ENCODE results near the gene MYLK.

The MYLK gene

DNA sequence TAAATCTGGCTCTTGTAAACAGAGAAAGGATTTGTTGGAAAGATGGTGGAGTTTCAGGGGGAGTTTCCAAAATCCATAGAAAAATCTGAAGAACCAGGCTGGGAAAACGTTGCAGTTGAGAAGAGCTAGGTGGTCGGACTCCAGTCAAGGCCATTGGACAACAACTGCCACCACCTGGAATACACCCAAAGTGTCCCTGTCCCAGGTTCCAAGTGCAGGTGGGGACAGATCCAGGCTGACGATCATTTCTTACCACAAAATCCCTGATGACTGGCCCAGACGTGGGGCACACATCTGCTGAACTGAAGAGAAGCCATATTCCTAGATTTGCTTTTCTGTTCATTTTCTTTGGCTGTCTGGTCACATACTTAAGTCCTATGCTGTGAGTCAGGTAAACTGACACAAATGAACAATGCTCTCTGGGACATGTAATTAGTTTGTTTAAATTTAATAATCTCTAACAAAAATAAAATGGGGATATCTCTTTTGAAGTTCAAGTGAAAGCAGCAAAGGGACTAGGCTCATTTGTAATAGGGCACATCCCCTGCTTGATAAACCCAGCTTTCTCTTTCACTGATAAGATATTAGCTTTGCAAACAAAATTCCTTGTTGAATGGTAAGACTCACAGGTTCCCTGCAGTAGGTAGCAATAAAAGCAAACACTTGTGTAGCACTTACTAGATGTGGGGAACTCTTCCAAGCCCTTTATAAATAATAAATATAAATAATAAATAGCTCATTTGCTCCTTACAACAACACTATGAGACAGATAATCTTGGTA is 88.5 kb downstream of the MYLK start:
- TF ChIP-seq TAF1 (IDR thresholded peaks at IDR 0.05; ENCODE audit: borderline replicate concordance, insufficient read depth, low read length): no peak
- TF ChIP-seq FOXP2 (optimal IDR thresholded peaks at IDR 0.05; ENCODE audit: borderline replicate concordance, extremely low read depth, extremely low read length, insufficient read depth): no peak
- TF ChIP-seq SIN3A (IDR thresholded peaks at IDR 0.05; ENCODE audit: borderline replicate concordance, insufficient read depth, low read length): no peak
- TF ChIP-seq, protein P1, sequence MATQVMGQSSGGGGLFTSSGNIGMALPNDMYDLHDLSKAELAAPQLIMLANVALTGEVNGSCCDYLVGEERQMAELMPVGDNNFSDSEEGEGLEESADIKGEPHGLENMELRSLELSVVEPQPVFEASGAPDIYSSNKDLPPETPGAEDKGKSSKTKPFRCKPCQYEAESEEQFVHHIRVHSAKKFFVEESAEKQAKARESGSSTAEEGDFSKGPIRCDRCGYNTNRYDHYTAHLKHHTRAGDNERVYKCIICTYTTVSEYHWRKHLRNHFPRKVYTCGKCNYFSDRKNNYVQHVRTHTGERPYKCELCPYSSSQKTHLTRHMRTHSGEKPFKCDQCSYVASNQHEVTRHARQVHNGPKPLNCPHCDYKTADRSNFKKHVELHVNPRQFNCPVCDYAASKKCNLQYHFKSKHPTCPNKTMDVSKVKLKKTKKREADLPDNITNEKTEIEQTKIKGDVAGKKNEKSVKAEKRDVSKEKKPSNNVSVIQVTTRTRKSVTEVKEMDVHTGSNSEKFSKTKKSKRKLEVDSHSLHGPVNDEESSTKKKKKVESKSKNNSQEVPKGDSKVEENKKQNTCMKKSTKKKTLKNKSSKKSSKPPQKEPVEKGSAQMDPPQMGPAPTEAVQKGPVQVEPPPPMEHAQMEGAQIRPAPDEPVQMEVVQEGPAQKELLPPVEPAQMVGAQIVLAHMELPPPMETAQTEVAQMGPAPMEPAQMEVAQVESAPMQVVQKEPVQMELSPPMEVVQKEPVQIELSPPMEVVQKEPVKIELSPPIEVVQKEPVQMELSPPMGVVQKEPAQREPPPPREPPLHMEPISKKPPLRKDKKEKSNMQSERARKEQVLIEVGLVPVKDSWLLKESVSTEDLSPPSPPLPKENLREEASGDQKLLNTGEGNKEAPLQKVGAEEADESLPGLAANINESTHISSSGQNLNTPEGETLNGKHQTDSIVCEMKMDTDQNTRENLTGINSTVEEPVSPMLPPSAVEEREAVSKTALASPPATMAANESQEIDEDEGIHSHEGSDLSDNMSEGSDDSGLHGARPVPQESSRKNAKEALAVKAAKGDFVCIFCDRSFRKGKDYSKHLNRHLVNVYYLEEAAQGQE (IDR thresholded peaks at IDR 0.05; ENCODE audit: insufficient read depth in 1 of 2, low read depth in 2 of 2, low read length in 2 of 2): no peak
- TF ChIP-seq POLR2AphosphoS5 (IDR thresholded peaks at IDR 0.05; ENCODE audit: low read depth, low read length): no peak

DNA sequence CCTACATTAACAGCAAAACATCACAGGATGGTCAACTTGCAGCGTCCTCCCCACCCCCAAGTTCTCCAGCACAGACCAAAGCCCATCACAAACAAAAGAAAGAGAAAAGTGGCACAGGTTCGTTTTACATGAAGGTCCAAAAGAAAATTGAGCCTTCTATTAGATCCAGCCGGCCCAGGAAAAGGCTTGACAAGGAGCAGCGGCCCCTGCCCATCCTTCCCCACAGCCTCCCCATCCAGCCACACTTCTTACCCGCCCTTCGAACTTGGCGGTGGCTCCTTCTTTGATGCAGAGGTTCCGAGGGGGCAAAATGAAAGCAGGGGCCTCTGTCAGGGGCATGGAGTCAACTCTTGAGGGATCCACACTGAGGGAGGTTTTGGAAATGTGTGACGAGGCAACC is 90.7 kb downstream of the MYLK start:
- TF ChIP-seq SIN3A (IDR thresholded peaks at IDR 0.05; ENCODE audit: borderline replicate concordance, insufficient read depth, low read length) (no peak), TAF1 (IDR thresholded peaks at IDR 0.05; ENCODE audit: borderline replicate concordance, insufficient read depth, low read length) (no peak)
- TF ChIP-seq, protein P1 (IDR thresholded peaks at IDR 0.05; ENCODE audit: insufficient read depth in 1 of 2, low read depth in 2 of 2, low read length in 2 of 2): no peak

DNA sequence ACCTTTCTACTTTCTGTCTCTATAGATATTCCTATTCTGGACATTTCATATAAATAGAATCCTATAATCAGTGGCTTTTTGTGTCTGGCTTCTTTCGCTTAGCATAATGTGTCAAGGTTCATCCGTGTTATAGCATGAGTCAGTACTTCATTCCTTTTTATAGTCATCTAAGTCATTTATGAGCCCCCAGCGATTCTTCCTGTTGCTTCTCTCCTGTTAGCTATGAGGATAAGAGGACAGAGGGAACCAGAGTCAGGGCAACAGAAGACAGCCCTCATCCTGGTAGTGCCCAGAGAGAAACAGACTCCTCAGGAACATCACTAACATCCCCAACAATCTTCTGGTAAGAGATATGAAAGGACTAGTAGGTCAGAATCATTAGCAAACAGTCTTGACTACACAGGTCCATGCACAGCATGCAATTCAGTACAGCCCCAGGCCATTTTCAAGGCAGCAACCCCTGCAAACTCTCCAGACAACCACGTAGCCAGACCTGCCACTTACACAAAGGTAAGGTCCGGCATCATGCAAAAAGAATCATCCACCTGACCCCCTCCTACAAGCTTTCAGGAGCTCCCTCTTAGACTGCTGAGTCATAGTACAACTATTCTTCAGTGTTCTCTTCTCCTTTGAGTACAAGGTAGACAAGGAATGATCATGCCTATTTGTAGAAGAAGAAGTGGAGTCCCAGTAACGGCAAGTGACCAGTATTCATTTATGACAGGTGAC is 91.5 kb downstream of the MYLK start:
- TF ChIP-seq FOXP2 (optimal IDR thresholded peaks at IDR 0.05; ENCODE audit: borderline replicate concordance, extremely low read depth, extremely low read length, insufficient read depth): no peak
- TF ChIP-seq POLR2AphosphoS5 (IDR thresholded peaks at IDR 0.05; ENCODE audit: low read depth, low read length): no peak
- TF ChIP-seq SIN3A (IDR thresholded peaks at IDR 0.05; ENCODE audit: borderline replicate concordance, insufficient read depth, low read length): no peak
- TF ChIP-seq, protein P1 (IDR thresholded peaks at IDR 0.05; ENCODE audit: insufficient read depth in 1 of 2, low read depth in 2 of 2, low read length in 2 of 2): no peak
- TF ChIP-seq TAF1 (IDR thresholded peaks at IDR 0.05; ENCODE audit: borderline replicate concordance, insufficient read depth, low read length): no peak

DNA sequence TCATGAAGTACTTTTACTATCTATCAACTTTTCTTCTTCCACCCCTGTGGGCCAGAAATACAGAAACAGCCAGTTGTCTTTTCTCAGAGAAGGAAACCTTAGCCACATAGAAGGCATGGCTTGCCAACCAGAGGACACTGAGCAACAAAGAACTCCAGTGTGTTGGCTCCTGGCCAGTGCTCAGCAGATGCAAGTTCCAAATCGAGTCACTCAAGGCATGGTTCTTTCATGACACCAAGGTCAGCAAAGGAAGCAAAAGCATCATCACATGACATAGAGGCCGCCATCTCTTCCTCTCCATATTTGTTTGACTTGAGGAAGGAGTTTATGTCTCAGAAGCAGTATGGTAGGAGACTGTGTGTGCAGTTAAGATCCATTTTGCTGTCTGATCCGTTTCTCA is 92.2 kb downstream of the MYLK start:
- TF ChIP-seq SIN3A (IDR thresholded peaks at IDR 0.05; ENCODE audit: borderline replicate concordance, insufficient read depth, low read length) (no peak), POLR2AphosphoS5 (IDR thresholded peaks at IDR 0.05; ENCODE audit: low read depth, low read length) (no peak), TAF1 (IDR thresholded peaks at IDR 0.05; ENCODE audit: borderline replicate concordance, insufficient read depth, low read length) (no peak), FOXP2 (optimal IDR thresholded peaks at IDR 0.05; ENCODE audit: borderline replicate concordance, extremely low read depth, extremely low read length, insufficient read depth) (no peak)
- TF ChIP-seq, protein P1 (IDR thresholded peaks at IDR 0.05; ENCODE audit: insufficient read depth in 1 of 2, low read depth in 2 of 2, low read length in 2 of 2): no peak

Data from PFSK-1 (cell line).